Esophagus mucosa (tissue), 1 donor: ENCODE data around the gene ATG2B. TPM values are rescaled to one million over a fixed set of nuclear protein-coding genes. Genes with fewer than 3 reads are reported as not detected.

Source experiments
- ATAC-seq: fragments of 200-7000 bp; cut with Tn5 transposase; one replicate; pipeline ENCODE4 v1.9.1; 2020
- total RNA-seq: library from RNA; stranded (reverse); gene quantifications from one replicate; pipeline ENCODE4 v1.2.4, GENCODE V29; 2023
- donor health status: DM: yes; HTN: yes; CAD: no.

The ATG2B gene
- total RNA-seq, 1 donor from 2014 or later = 13.8 TPM

DNA sequence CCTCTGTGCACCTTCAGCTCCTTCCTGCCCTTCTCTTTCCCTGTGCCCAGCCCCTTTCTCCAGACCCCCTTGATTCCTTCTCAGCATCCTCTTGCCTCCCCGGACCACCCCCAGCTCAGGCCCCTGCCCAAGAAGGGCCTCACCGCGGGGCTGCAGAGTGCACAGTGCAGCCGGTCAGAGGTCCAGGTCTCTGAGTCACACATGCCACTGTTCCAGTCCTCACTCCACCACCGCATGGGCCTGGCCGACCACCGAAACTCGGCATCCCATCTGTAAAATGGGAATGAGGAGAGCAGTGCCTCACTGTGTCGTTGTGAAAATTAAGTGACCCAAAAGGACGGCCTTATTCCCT is 93.8 kb downstream of the ATG2B start:
- ATAC-seq = peak; percentile 3

GRCh38 chr14:96268431-96269358 is 94.4 kb downstream of the ATG2B start:
- peak; percentile 74 for ATAC-seq

- peak; percentile 43 for ATAC-seq
These were observed 95.2 kb downstream of the ATG2B start for GRCh38 chr14:96267916-96268315.

GRCh38 chr14:96267336-96267735 is 95.8 kb downstream of the ATG2B start:
- peak; percentile 38 for ATAC-seq

DNA sequence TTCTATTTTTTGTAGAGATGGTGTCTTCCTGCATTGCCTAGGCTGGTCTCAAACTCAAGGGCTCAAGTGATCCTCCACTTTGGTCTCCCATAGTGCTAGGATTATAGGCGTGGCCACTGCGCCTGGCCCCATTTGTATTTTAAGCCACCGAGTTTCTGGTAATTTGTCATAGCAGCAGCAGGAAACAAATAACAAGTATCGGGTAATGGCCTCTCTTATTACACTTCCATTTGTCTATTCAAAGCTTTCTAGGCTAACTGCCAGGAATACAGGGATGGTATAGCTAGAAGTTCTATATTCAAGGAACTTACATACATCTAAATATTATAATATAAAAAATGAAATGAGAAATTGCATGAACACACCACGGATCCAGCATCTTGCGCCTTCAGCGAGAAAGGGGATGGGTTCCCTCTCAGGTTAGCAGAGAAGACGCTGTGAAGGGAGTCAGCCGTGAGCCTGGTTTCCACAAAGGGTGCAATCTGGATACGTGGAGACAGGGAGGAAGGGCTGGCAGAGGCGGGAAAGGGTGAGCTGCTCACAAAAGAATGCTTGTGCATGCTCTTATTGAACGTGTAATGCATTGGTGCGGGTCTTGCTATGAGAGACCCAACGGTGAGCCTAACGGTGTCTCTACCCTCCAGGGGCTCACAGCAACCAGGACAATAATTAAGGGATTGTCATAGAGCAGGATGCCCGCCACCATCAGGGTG is 97.6 kb downstream of the ATG2B start:
- no peak for ATAC-seq

GRCh38 chr14:96264853-96265252 is 98.3 kb downstream of the ATG2B start:
- ATAC-seq = no peak

DNA sequence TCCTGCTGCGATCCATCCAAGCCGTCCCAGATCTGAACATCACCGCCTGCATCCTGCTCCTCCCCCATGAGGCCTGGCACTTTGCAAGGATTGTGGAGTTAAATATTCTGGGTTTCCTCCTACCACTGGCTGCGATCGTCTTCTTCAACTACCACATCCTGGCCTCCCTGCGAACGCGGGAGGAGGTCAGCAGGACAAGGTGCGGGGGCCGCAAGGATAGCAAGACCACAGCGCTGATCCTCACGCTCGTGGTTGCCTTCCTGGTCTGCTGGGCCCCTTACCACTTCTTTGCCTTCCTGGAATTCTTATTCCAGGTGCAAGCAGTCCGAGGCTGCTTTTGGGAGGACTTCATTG is 99.0 kb downstream of the ATG2B start:
- ATAC-seq = no peak

GRCh38 chr14:96263347-96264199 is 99.6 kb downstream of the ATG2B start:
- peak; percentile 49 for ATAC-seq

- ATAC-seq = no peak
These were observed 101.1 kb downstream of the ATG2B start for GRCh38 chr14:96261772-96262655.

DNA sequence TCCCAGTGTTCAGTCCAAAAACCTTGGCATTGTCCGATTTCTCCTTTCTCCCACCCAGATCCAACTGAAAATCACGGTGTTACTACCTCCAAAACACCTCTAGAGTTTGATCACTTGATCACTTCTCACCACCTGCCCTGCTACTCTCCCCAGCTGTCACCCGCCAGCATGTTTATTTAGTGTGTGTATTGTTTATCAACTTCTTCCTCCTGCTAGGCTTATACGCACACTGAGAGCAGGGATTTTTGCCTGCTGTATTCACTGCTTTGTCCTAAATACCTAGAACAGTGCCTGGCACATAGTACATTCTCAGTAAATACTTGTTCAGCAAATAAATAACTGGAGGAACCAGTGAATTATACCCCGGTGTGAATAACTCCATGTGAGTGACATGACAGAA is 102.1 kb downstream of the ATG2B start:
- peak; percentile 65 for ATAC-seq

DNA sequence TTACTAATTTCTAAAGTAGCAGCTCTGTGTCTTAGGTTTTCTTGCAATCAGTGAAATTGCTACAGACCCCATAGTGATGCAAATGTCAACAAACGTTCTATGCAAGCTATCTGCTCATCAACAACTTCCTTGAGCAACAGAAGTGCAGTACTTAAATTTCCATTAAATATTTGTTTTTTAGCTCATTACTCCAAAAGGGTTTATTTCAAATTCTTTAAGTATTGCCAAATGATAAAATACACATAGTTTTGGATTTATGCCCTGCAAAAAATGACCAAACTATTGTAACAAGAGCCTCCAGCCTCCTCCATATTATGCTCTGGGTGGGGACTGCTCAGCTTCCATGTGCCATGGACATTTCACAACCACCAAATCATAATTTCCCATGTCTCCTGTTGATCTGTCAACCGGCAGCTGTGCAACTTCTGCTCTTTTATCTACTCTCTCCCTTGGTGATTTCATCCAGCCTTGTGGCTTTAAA is 102.8 kb downstream of the ATG2B start:
- ATAC-seq = no peak

- ATAC-seq = no peak
These were observed 105.2 kb downstream of the ATG2B start for GRCh38 chr14:96257900-96258299.

- no peak for ATAC-seq
These were observed 106.1 kb downstream of the ATG2B start for GRCh38 chr14:96257056-96257455.

- ATAC-seq = peak; percentile 73
These were observed 106.7 kb downstream of the ATG2B start for GRCh38 chr14:96256407-96256806.

GRCh38 chr14:96255501-96256366 is 107.4 kb downstream of the ATG2B start, which contains the start of gene BDKRB1:
Gene BDKRB1, plus strand, starts transcription at chr14:96256210. Its CDS starts 7,473 bp downstream, at chr14:96263683.
- peak; percentile 68 for ATAC-seq

- no peak for ATAC-seq
These were observed 108.5 kb downstream of the ATG2B start for GRCh38 chr14:96254687-96255086.

DNA sequence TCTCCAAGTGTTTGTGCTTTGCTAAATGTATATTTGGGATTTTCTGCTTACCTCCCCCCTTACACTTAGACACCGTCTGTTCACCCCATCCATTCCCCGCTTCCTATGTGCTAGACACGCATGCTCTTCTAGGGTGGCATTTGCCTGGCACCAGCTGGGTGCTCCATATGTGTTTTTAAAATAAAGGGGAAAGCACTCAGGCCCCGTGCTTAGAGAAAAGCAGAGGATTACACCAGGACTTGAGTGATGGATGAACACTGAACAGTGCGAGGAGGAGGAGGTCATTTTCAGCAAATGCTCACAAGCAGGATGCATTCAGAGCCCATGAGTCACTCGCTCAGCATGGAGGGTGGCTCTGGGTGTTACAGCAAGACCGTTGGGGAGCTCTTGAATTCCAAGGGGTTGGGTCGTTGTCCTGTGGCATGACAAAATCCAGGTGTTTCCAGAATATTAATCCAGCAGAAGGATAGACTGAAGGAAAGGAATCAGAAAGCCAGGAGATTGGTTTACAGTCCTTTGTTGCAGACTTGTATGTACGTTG is 110.1 kb downstream of the ATG2B start:
- ATAC-seq = peak; percentile 55

- ATAC-seq = no peak
These were observed 110.7 kb downstream of the ATG2B start for GRCh38 chr14:96252323-96252998.

GRCh38 chr14:96251656-96252155 is 111.4 kb downstream of the ATG2B start:
- ATAC-seq = no peak
